H1 (cell line): ENCODE measurements around the gene SGK1. TPM values are rescaled to one million over a fixed set of nuclear protein-coding genes. Genes with fewer than 3 reads are reported as not detected.

Experiments
- CTCF ChIA-PET: fragments of 300-600 bp; sonication (Branson Sonifier 250); formaldehyde crosslinking; loops from one replicate; lab custom pipeline; 2021; ENCODE audit not compliant: partially characterized antibody; lab: Charles Lee
- POLR2A ChIA-PET: fragments of 300-600 bp; sonication (Branson Sonifier 250); formaldehyde crosslinking; loops from one replicate; lab custom pipeline; 2021; ENCODE audit warnings: inconsistent platforms; ENCODE audit not compliant: partially characterized antibody; lab: Charles Lee
- DNase-seq, 2 experiments: peaks; one replicate each; pipeline versions ENCODE4 v3.0.0 to v3.0.0-alpha.2; 2010 to 2022; ENCODE audit warnings: low spot score in 2 of 2, low read depth in 1 of 2, mixed read lengths in 1 of 2
- FAIRE-seq: peaks from 2 replicates; lab custom pipeline; 2011; peaks lifted over from hg19 to GRCh38; lab: Jason Lieb, UNC
- H2AFZ ChIP-seq: 2 replicates; pipeline ENCODE4 v1.8.1; 2012; ENCODE audit warnings: low read length, inconsistent platforms
- H2AK5ac ChIP-seq: 2 replicates; pipeline ENCODE4 v1.6.1; 2013; ENCODE audit warnings: low read depth, low read length
- H2BK120ac ChIP-seq: replicated peaks from 2 replicates; pipeline ENCODE3; 2013; ENCODE audit warnings: low read depth, low read length, inconsistent platforms
- H2BK12ac ChIP-seq: 2 replicates; pipeline ENCODE4 v1.6.1; 2013; ENCODE audit warnings: low read depth, low read length
- H2BK15ac ChIP-seq: 2 replicates; pipeline ENCODE4 v1.6.1; 2013; ENCODE audit warnings: low read length
- H2BK20ac ChIP-seq: 2 replicates; pipeline ENCODE4 v1.6.1; 2013; ENCODE audit warnings: low read length
- H2BK5ac ChIP-seq: 2 replicates; pipeline ENCODE4 v1.6.1; 2013; ENCODE audit warnings: low read depth, low read length
- H3K14ac ChIP-seq: 2 replicates; pipeline ENCODE4 v1.6.1; 2013; ENCODE audit warnings: inconsistent platforms; ENCODE audit not compliant: insufficient read length
- H3K18ac ChIP-seq: 2 replicates; pipeline ENCODE4 v1.6.1; 2013; ENCODE audit warnings: low read length; ENCODE audit errors: extremely low read depth
- H3K23ac ChIP-seq: 2 replicates; pipeline ENCODE4 v1.6.1; 2013; ENCODE audit warnings: inconsistent platforms; ENCODE audit not compliant: insufficient read length
- H3K23me2 ChIP-seq: 2 replicates; pipeline ENCODE4 v1.6.1; 2013; ENCODE audit warnings: low read depth, low read length
- H3K27ac ChIP-seq: 2 replicates; pipeline ENCODE4 v1.6.1; 2011; ENCODE audit warnings: low read depth, low read length, inconsistent platforms
- H3K27me3 ChIP-seq, 4 experiments: replicated peaks in 1 of 4; 1 replicate in 1 of 4; 2 replicates in 3 of 4; pipeline versions ENCODE4 v1.6.1 to v1.8.1; 2011 to 2013; ENCODE audit warnings: low read length in 3 of 4, mild to moderate bottlenecking in 3 of 4, inconsistent platforms in 2 of 4, mixed read lengths in 2 of 4, moderate library complexity in 1 of 4; ENCODE audit not compliant: control insufficient read depth in 3 of 4, insufficient read depth in 3 of 4; ENCODE audit errors: extremely low read depth in 1 of 4
- H3K36me3 ChIP-seq, 4 experiments: 2 replicates each; pipeline versions ENCODE4 v1.6.1 to v1.8.1; 2011 to 2013; ENCODE audit warnings: mild to moderate bottlenecking in 4 of 4, low read length in 3 of 4, moderate library complexity in 2 of 4, control low read depth in 1 of 4, inconsistent platforms in 1 of 4; ENCODE audit not compliant: insufficient read depth in 4 of 4, control insufficient read depth in 2 of 4
- H3K4ac ChIP-seq: replicated peaks from 2 replicates; pipeline ENCODE3; 2013; ENCODE audit warnings: low read length, low read depth, mixed read lengths, inconsistent platforms; ENCODE audit not compliant: insufficient read length
- H3K4me1 ChIP-seq, 4 experiments: replicated peaks in 1 of 4; 1 replicate in 1 of 4; 2 replicates in 3 of 4; pipeline versions ENCODE4 v1.6.1 to v1.8.1; 2011 to 2013; ENCODE audit warnings: low read length in 3 of 4, inconsistent platforms in 2 of 4, mixed read lengths in 1 of 4; ENCODE audit not compliant: insufficient read depth in 4 of 4, control insufficient read depth in 3 of 4
- H3K4me2 ChIP-seq, 2 experiments: 2 replicates each; pipeline versions ENCODE4 v1.6.1 to v1.8.1; 2011 to 2013; ENCODE audit warnings: low read depth in 2 of 2, low read length in 2 of 2, control low read depth in 1 of 2, inconsistent platforms in 1 of 2, mild to moderate bottlenecking in 1 of 2; ENCODE audit not compliant: insufficient read depth in 1 of 2
- H3K4me3 ChIP-seq, 4 experiments: fragments of 200-600, 300-600 bp in 1 of 4; sonication (generic), shearing (Covaris generic), sonication (Bioruptor Twin) in 1 of 4; 2 replicates each; pipeline versions ENCODE4 v1.5.1 to v1.8.1; 2011 to 2016; ENCODE audit warnings: low read length in 4 of 4, low read depth in 3 of 4, control low read depth in 2 of 4, inconsistent platforms in 2 of 4, mild to moderate bottlenecking in 2 of 4, mixed read lengths in 1 of 4, moderate library complexity in 1 of 4; ENCODE audit not compliant: insufficient read depth in 2 of 4; ENCODE audit errors: extremely low read depth in 1 of 4
- H3K56ac ChIP-seq: replicated peaks from 2 replicates; pipeline ENCODE3; 2013; ENCODE audit warnings: low read depth, mild to moderate bottlenecking, mixed read lengths, low read length, inconsistent platforms; ENCODE audit not compliant: insufficient read length
- H3K79me1 ChIP-seq: 2 replicates; pipeline ENCODE4 v1.6.1; 2013; ENCODE audit warnings: low read depth, low read length, control low read depth
- H3K79me2 ChIP-seq, 2 experiments: 2 replicates each; pipeline versions ENCODE4 v1.6.1 to v1.8.1; 2012 to 2013; ENCODE audit warnings: low read length in 2 of 2, mild to moderate bottlenecking in 2 of 2, inconsistent platforms in 1 of 2; ENCODE audit not compliant: insufficient read depth in 2 of 2, control insufficient read depth in 1 of 2
- H3K9ac ChIP-seq, 4 experiments: replicated peaks in 1 of 4; 1 replicate in 1 of 4; 2 replicates in 3 of 4; pipeline versions ENCODE4 v1.6.1 to v1.8.1; 2011 to 2013; ENCODE audit warnings: low read depth in 3 of 4, low read length in 3 of 4, control low read depth in 2 of 4, mild to moderate bottlenecking in 2 of 4, moderate library complexity in 2 of 4, inconsistent platforms in 1 of 4; ENCODE audit errors: extremely low read depth in 1 of 4
- H3K9me3 ChIP-seq, 2 experiments: 2 replicates each; pipeline versions ENCODE4 v1.6.1 to v1.8.1; 2012 to 2013; ENCODE audit warnings: mild to moderate bottlenecking in 2 of 2, moderate library complexity in 2 of 2, control low read depth in 1 of 2, inconsistent platforms in 1 of 2, low read depth in 1 of 2, low read length in 1 of 2, mixed read lengths in 1 of 2; ENCODE audit not compliant: insufficient read depth in 2 of 2
- H4K20me1 ChIP-seq, 2 experiments: replicated peaks in 1 of 2; 2 replicates each; pipeline versions ENCODE3 to v1.8.1; 2011 to 2013; ENCODE audit warnings: inconsistent platforms in 2 of 2, low read length in 2 of 2, mild to moderate bottlenecking in 1 of 2; ENCODE audit not compliant: insufficient read depth in 2 of 2, control insufficient read depth in 1 of 2
- H4K5ac ChIP-seq: 2 replicates; pipeline ENCODE4 v1.6.1; 2013; ENCODE audit warnings: low read length, low read depth, mixed read lengths, inconsistent platforms; ENCODE audit not compliant: insufficient read length
- H4K8ac ChIP-seq: 2 replicates; pipeline ENCODE4 v1.8.0; 2013; ENCODE audit warnings: mild to moderate bottlenecking, moderate library complexity, low read length, inconsistent platforms; ENCODE audit not compliant: insufficient read depth; ENCODE audit errors: extremely low read depth
- H4K91ac ChIP-seq: replicated peaks from 2 replicates; pipeline ENCODE3; 2013; ENCODE audit warnings: low read length, mixed read lengths, inconsistent platforms; ENCODE audit not compliant: insufficient read length
- CHD2 ChIP-seq: IDR thresholded peaks from 2 replicates; pipeline ENCODE4 v1.6.1; 2012; ENCODE audit warnings: low read length, improper control_type of control experiment
- SAP30 ChIP-seq: fragments of 300-600 bp; sonication (generic); IDR thresholded peaks from 2 replicates; pipeline ENCODE4 v1.7.1; 2012; ENCODE audit warnings: low read length, moderate library complexity, mild to moderate bottlenecking, inconsistent platforms; ENCODE audit not compliant: insufficient read depth, insufficient replicate concordance
- TAF7 ChIP-seq: optimal IDR thresholded peaks from 2 replicates; pipeline ENCODE3; 2011; ENCODE audit warnings: low read depth, mild to moderate bottlenecking, inconsistent platforms, low read length, moderate library complexity, borderline replicate concordance
- WGBS, 2 experiments: shearing (Covaris generic) in 1 of 2; methylation state at CpG; one replicate each; pipeline versions ENCODE4 v1.1.6 to v1.1.7; 2013 to 2015; ENCODE audit warnings: low lambda C conversion rate in 2 of 2, mixed read lengths in 2 of 2, inconsistent platforms in 1 of 2, low coverage in 1 of 2, missing lambda C conversion rate in 1 of 2; ENCODE audit not compliant: insufficient replicate concordance in 2 of 2, insufficient coverage in 1 of 2, insufficient read length in 1 of 2; ENCODE audit errors: extremely low coverage in 1 of 2, missing lambda C conversion rate in 1 of 2; 5-methylcytosine and 5-hydroxymethylcytosine counted together
- polyA plus RNA-seq, 7 experiments: library from polyadenylated mRNA; depleted of rRNA in 3 of 7; stranded (reverse) in 5 of 7; unstranded in 2 of 7; fragments of >200 nt in 5 of 7; fragments of 200-250 nt in 2 of 7; gene quantifications; 1 replicate in 5 of 7; 2 replicates in 1 of 7; 4 replicates in 1 of 7; pipeline versions ENCODE4 v1.2.1 to v1.2.3, GENCODE V29; 2011 to 2013; ENCODE audit warnings: missing spikeins in 2 of 7, mixed read lengths in 2 of 7
- total RNA-seq: library from RNA; stranded (reverse); fragmentation: NEBNext Ultra II Directional; extraction: Animal tissue kit (Norgen Biotek cat#: 25700); gene quantifications from 2 replicates; pipeline ENCODE4 v1.2.1, GENCODE V29; 2021

Gene SGK1
- total and polyA plus RNA-seq, 2 of the 8 experiments (the other 6 are each of a cell fraction or from before 2014, with no cell fraction given), result 14.5 to 18.4 TPM

DNA sequence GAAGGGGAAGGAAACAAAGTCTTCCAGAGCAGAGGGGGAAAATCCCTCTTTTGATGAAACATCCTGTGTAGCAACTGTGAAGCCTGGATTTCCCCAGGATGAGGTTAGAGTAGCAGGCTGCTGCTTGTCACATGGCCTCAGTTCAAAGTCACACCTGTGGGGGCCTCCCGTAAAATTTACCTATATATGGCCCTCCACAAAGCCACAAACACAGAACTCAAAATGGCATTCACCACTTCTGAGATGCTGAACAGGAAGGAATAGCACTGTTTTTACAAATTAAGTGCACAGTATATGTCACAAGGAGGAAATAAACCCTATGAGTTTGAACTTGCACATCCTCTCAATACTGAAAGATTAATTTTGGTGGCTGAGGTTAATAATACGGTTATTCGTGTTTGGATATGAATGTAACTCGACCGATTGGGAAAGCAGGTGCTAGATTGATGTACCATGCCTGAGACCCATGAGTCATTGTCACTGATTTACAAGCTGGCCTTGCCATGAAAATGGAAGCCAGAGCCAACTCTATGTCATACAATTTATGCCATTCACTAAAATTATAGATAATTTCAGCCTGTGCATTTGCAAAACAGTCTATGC, 70.6 kb downstream of the SGK1 start:
- ChIA-PET CTCF (interaction anchor here (0.8 to 1.2 kb wide), 3 partner anchors 81 to 374 kb away, joined by 3 read pairs; no protein-coding TSS in a partner anchor), POLR2A (no interaction called here)
- Histone ChIP-seq H4K5ac (no peak overlapping the region), H3K79me1 (no peaks in the 10 kb centered on the region), H2BK12ac (no peak overlapping the region), H3K27ac (no peak overlapping the region), H4K8ac (no peak overlapping the region), H3K9me3 (no peaks in the 10 kb centered on the region), H4K20me1 (no peaks in the 10 kb centered on the region), H3K9ac (no peak overlapping the region), H3K14ac (no peak overlapping the region), H2BK20ac (no peak overlapping the region), H2AK5ac (no peak overlapping the region), H3K79me2 (no peaks in the 10 kb centered on the region), H3K23me2 (no peaks in the 10 kb centered on the region), H3K36me3 (no peaks in the 10 kb centered on the region), H4K91ac (no peak overlapping the region), H3K4me1 (peaks cover 0 to 3% (median 1%) of the 10 kb centered on the region in 4 experiments; a peak in 3 of 7 replicates), H3K56ac (no peak overlapping the region), H3K4ac (no peak overlapping the region), H3K18ac (no peak overlapping the region), H2AFZ (no peak overlapping the region), H2BK120ac (no peak overlapping the region), H2BK15ac (no peak overlapping the region), H2BK5ac (no peak overlapping the region), H3K4me3 (no peak overlapping the region), H3K27me3 (no peaks in the 10 kb centered on the region), H3K4me2 (no peak overlapping the region), H3K23ac (no peak overlapping the region)
- 95% methylated on average over 5 of the region's 5 CpGs; no CpG with 5 or more reads in 1 of the 2 experiments for WGBS, 2 experiments
- TF ChIP-seq SAP30 (no peak), TAF7 (no peak), CHD2 (no peak)
- FAIRE-seq (no peak), DNase-seq (no peak)
